Sigmoid colon (tissue), 4 donors: ENCODE measurements around the gene PLEKHG2.

Experiments
- EP300 ChIP-seq, 4 donors: sonication (generic); formaldehyde crosslinking; IDR thresholded peaks; one replicate each; pipeline ENCODE4 v1.6.1; 2017; ENCODE audit warnings: antibody characterized with exemption in 4 of 4
- POLR2A ChIP-seq, 2 donors: fragments of 450-650 bp; IDR thresholded peaks; one replicate each; pipeline ENCODE4 v1.6.1; 2016; ENCODE audit warnings: antibody characterized with exemption in 2 of 2, mild to moderate bottlenecking in 2 of 2, moderate library complexity in 2 of 2
- TF ChIP-seq, protein P1 (sequence below), 4 experiments: fragments of 450-650 bp in 3 of 4; fragments of 200-600 bp in 1 of 4; IDR thresholded peaks; one replicate each; pipeline ENCODE4 v1.5.1; 2016 to 2019; ENCODE audit warnings: antibody characterized with exemption in 4 of 4, mild to moderate bottlenecking in 3 of 4, moderate library complexity in 2 of 4

DNA sequence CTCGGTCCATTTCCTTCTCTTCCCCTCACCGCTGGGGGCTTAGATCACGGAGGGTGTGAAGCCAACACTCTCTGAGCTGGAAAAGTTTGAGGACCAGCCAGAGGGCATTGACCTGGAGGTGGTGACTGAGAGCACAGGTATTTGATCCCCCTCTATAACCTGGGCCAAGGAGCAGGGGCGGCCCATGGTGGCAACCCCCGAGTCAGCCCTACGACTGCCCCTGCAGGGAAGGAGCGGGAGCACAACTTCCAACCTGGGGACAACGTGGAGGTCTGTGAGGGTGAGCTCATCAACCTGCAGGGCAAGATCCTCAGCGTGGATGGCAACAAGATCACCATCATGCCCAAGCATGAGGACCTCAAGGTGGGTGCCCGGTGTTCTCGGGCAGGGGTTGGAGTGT, 56.6 kb downstream of the PLEKHG2 start:
- TF ChIP-seq, protein P1, sequence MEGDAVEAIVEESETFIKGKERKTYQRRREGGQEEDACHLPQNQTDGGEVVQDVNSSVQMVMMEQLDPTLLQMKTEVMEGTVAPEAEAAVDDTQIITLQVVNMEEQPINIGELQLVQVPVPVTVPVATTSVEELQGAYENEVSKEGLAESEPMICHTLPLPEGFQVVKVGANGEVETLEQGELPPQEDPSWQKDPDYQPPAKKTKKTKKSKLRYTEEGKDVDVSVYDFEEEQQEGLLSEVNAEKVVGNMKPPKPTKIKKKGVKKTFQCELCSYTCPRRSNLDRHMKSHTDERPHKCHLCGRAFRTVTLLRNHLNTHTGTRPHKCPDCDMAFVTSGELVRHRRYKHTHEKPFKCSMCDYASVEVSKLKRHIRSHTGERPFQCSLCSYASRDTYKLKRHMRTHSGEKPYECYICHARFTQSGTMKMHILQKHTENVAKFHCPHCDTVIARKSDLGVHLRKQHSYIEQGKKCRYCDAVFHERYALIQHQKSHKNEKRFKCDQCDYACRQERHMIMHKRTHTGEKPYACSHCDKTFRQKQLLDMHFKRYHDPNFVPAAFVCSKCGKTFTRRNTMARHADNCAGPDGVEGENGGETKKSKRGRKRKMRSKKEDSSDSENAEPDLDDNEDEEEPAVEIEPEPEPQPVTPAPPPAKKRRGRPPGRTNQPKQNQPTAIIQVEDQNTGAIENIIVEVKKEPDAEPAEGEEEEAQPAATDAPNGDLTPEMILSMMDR (IDR thresholded peaks at IDR 0.05): no peak
- TF ChIP-seq POLR2A (IDR thresholded peaks at IDR 0.05): no peak
- no peak for TF ChIP-seq EP300 (IDR thresholded peaks at IDR 0.05)
